ENCODE measurements around the gene ZSWIM5. TPM values are rescaled to one million over a fixed set of nuclear protein-coding genes. Genes with fewer than 3 reads are reported as not detected.

Gene ZSWIM5
- total RNA-seq, 2 experiments from 2014 or later, result 0.15 to 0.26 TPM

GRCh38 chr1:45011837-45012638 is 194.4 kb downstream of the ZSWIM5 start, which contains the start of gene UROD:
UROD (plus strand) TSS chr1:45012254; CDS start chr1:45012266, 12 bp downstream.
- Mint-ChIP-seq H3K4me1 (ENCODE audit: low read depth) (peaks cover 36% of the 10 kb centered on the region), H3K27me3 (ENCODE audit: low read depth) (no peaks in the 10 kb centered on the region), H3K9me3 (no peaks in the 10 kb centered on the region), H3K36me3 (ENCODE audit: low read depth) (peaks cover 6% of the 10 kb centered on the region), H3K4me3 (peak within 1 kb of the TSS; percentile 81), H3K27ac (peak within 1 kb of the TSS; percentile 89)
- DNase-seq, result peak; percentile 96
- CTCF ChIA-PET, result interaction anchor here (0.6 to 5.6 kb wide), 13 partner anchors 118 to 481 kb away, joined by 3 to 124 read pairs (median 4); partner anchors contain the start of genes MUTYH, PLK3 and TOE1
- intact Hi-C loops (cut with micrococcal nuclease), result loop anchor here (1.0 to 5.0 kb wide), 10 partner anchors 26 to 676 kb away; partner anchors contain the start of genes EIF2B3, MUTYH, NASP and RNU5D-1

GRCh38 chr1:45010855-45011811 is 195.3 kb downstream of the ZSWIM5 start, which contains the start of gene HECTD3:
HECTD3 (minus strand) TSS chr1:45011324; CDS start chr1:45011257, 67 bp downstream.
- H3K4me3 Mint-ChIP-seq, result peak within 1 kb of the TSS; percentile 81
- intact Hi-C loops (cut with micrococcal nuclease), result loop anchor here (1.0 to 5.0 kb wide), 3 partner anchors 175 to 571 kb away; partner anchors contain the start of genes NASP and RNU5D-1
- H3K36me3 Mint-ChIP-seq (ENCODE audit: low read depth), result peaks cover 9% of the 10 kb centered on the region
- peak within 1 kb of the TSS; percentile 89 for H3K27ac Mint-ChIP-seq
- peak; percentile 71 for DNase-seq
- no peaks in the 10 kb centered on the region for H3K27me3 Mint-ChIP-seq (ENCODE audit: low read depth)
- peaks cover 36% of the 10 kb centered on the region for H3K4me1 Mint-ChIP-seq (ENCODE audit: low read depth)
- no peaks in the 10 kb centered on the region for H3K9me3 Mint-ChIP-seq
- CTCF ChIA-PET, result interaction anchor here (0.6 to 5.6 kb wide), 14 partner anchors 8 to 498 kb away, joined by 3 to 124 read pairs (median 5); partner anchors contain the start of genes EIF2B3, MUTYH, PLK3 and TOE1

GRCh38 chr1:45009956-45010854 is 196.2 kb downstream of the ZSWIM5 start:
- Mint-ChIP-seq H3K4me3 (peak overlapping the region; percentile 81), H3K4me1 (ENCODE audit: low read depth) (peaks cover 36% of the 10 kb centered on the region)

GRCh38 chr1:45009296-45009865 is 197.0 kb downstream of the ZSWIM5 start:
- H3K36me3 Mint-ChIP-seq (ENCODE audit: low read depth), result peaks cover 10% of the 10 kb centered on the region
- peak overlapping the region; percentile 81 for H3K4me3 Mint-ChIP-seq
- H3K4me1 Mint-ChIP-seq (ENCODE audit: low read depth), result peaks cover 30% of the 10 kb centered on the region
- no peaks in the 10 kb centered on the region for H3K27me3 Mint-ChIP-seq (ENCODE audit: low read depth)
- no peak for DNase-seq
- H3K27ac Mint-ChIP-seq, result no peak overlapping the region
- no peaks in the 10 kb centered on the region for H3K9me3 Mint-ChIP-seq
- intact Hi-C loops (cut with micrococcal nuclease), result no loop called here
- CTCF ChIA-PET, result interaction anchor here (0.6 to 5.6 kb wide), 3 partner anchors 173 to 291 kb away, joined by 3 to 124 read pairs (median 13); no protein-coding TSS in a partner anchor

More at GRCh38 chr1:45009956-45010854, 196.2 kb downstream of the ZSWIM5 start:
- Mint-ChIP-seq H3K9me3 (no peaks in the 10 kb centered on the region), H3K27me3 (ENCODE audit: low read depth) (no peaks in the 10 kb centered on the region), H3K36me3 (ENCODE audit: low read depth) (peaks cover 10% of the 10 kb centered on the region), H3K27ac (peak overlapping the region; percentile 31)
- DNase-seq, result peak; percentile 49
- CTCF ChIA-PET, result interaction anchor here (0.6 to 5.6 kb wide), 10 partner anchors 9 to 482 kb away, joined by 3 to 124 read pairs (median 6); partner anchors contain the start of genes EIF2B3, MUTYH and TOE1
- intact Hi-C loops (cut with micrococcal nuclease), result loop anchor here (5.0 kb wide), 1 partner anchor 572 kb away; the partner anchor contains the start of gene NASP

- CTCF ChIA-PET, result interaction anchor here (1.2 kb wide), 1 partner anchor 29 kb away, joined by 3 read pairs; no protein-coding TSS in a partner anchor
Observed at GRCh38 chr1:45008516-45008915, 197.9 kb downstream of the ZSWIM5 start.

GRCh38 chr1:45008076-45008475 is 198.3 kb downstream of the ZSWIM5 start:
- Mint-ChIP-seq H3K27me3 (ENCODE audit: low read depth) (no peaks in the 10 kb centered on the region), H3K4me3 (no peak overlapping the region), H3K36me3 (ENCODE audit: low read depth) (peaks cover 7% of the 10 kb centered on the region), H3K27ac (no peak overlapping the region), H3K4me1 (ENCODE audit: low read depth) (peaks cover 18% of the 10 kb centered on the region), H3K9me3 (no peaks in the 10 kb centered on the region)
- CTCF ChIA-PET, result interaction anchor here (1.2 kb wide), 1 partner anchor 28 kb away, joined by 3 read pairs; no protein-coding TSS in a partner anchor
- intact Hi-C loops (cut with micrococcal nuclease), result no loop called here
- DNase-seq, result no peak

More at GRCh38 chr1:45008516-45008915, 197.9 kb downstream of the ZSWIM5 start:
- DNase-seq, result no peak
- peaks cover 21% of the 10 kb centered on the region for H3K4me1 Mint-ChIP-seq (ENCODE audit: low read depth)
- H3K27ac Mint-ChIP-seq, result no peak overlapping the region
- peaks cover 7% of the 10 kb centered on the region for H3K36me3 Mint-ChIP-seq (ENCODE audit: low read depth)
- H3K9me3 Mint-ChIP-seq, result no peaks in the 10 kb centered on the region
- no peak overlapping the region for H3K4me3 Mint-ChIP-seq
- intact Hi-C loops (cut with micrococcal nuclease), result no loop called here
- no peaks in the 10 kb centered on the region for H3K27me3 Mint-ChIP-seq (ENCODE audit: low read depth)

GRCh38 chr1:45007311-45007710 is 199.1 kb downstream of the ZSWIM5 start:
- DNase-seq, result no peak
- Mint-ChIP-seq H3K27ac (no peak overlapping the region), H3K4me3 (no peak overlapping the region), H3K36me3 (ENCODE audit: low read depth) (peaks cover 13% of the 10 kb centered on the region), H3K9me3 (no peaks in the 10 kb centered on the region), H3K27me3 (ENCODE audit: low read depth) (no peaks in the 10 kb centered on the region), H3K4me1 (ENCODE audit: low read depth) (peaks cover 14% of the 10 kb centered on the region)
- CTCF ChIA-PET, result interaction anchor here (0.6 to 1.5 kb wide), 3 partner anchors 13 to 220 kb away, joined by 3 to 4 read pairs (median 3); no protein-coding TSS in a partner anchor
- intact Hi-C loops (cut with micrococcal nuclease), result no loop called here

- no peak overlapping the region for H3K27ac Mint-ChIP-seq
- CTCF ChIA-PET, result interaction anchor here (1.5 kb wide), 1 partner anchor 13 kb away, joined by 6 read pairs; no protein-coding TSS in a partner anchor
- no peaks in the 10 kb centered on the region for H3K9me3 Mint-ChIP-seq
- peaks cover 13% of the 10 kb centered on the region for H3K4me1 Mint-ChIP-seq (ENCODE audit: low read depth)
- H3K36me3 Mint-ChIP-seq (ENCODE audit: low read depth), result peaks cover 15% of the 10 kb centered on the region
- DNase-seq, result no peak
- no peak overlapping the region for H3K4me3 Mint-ChIP-seq
- intact Hi-C loops (cut with micrococcal nuclease), result no loop called here
- H3K27me3 Mint-ChIP-seq (ENCODE audit: low read depth), result no peaks in the 10 kb centered on the region
Observed at GRCh38 chr1:45005761-45006160, 200.6 kb downstream of the ZSWIM5 start.

GRCh38 chr1:45004281-45004920 is 202.0 kb downstream of the ZSWIM5 start:
- no peaks in the 10 kb centered on the region for H3K27me3 Mint-ChIP-seq (ENCODE audit: low read depth)
- intact Hi-C loops (cut with micrococcal nuclease), result no loop called here
- H3K4me3 Mint-ChIP-seq, result no peak overlapping the region
- H3K9me3 Mint-ChIP-seq, result no peaks in the 10 kb centered on the region
- no peak for DNase-seq
- peaks cover 15% of the 10 kb centered on the region for H3K36me3 Mint-ChIP-seq (ENCODE audit: low read depth)
- CTCF ChIA-PET, result interaction anchor here (0.8 to 1.1 kb wide), 2 partner anchors 9 to 15 kb away, joined by 3 to 4 read pairs; no protein-coding TSS in a partner anchor
- peak overlapping the region; percentile 46 for H3K27ac Mint-ChIP-seq
- H3K4me1 Mint-ChIP-seq (ENCODE audit: low read depth), result peaks cover 8% of the 10 kb centered on the region

- no peak overlapping the region for H3K27ac Mint-ChIP-seq
- no peaks in the 10 kb centered on the region for H3K27me3 Mint-ChIP-seq (ENCODE audit: low read depth)
Observed at GRCh38 chr1:45003741-45004140, 202.7 kb downstream of the ZSWIM5 start.

More at GRCh38 chr1:45003741-45004140, 202.7 kb downstream of the ZSWIM5 start:
- no peak for DNase-seq
- peaks cover 8% of the 10 kb centered on the region for H3K4me1 Mint-ChIP-seq (ENCODE audit: low read depth)
- CTCF ChIA-PET, result interaction anchor here (0.8 to 1.2 kb wide), 2 partner anchors 11 to 16 kb away, joined by 3 read pairs; no protein-coding TSS in a partner anchor
- H3K9me3 Mint-ChIP-seq, result no peaks in the 10 kb centered on the region
- no peak overlapping the region for H3K4me3 Mint-ChIP-seq
- intact Hi-C loops (cut with micrococcal nuclease), result no loop called here
- peaks cover 15% of the 10 kb centered on the region for H3K36me3 Mint-ChIP-seq (ENCODE audit: low read depth)
